GM12891 (cell line): ENCODE data around the gene DIRAS1.
A peak's percentile ranks its signal among the peaks of the same experiment; 100 is the strongest.

Experiments used
- DNase-seq: peaks from one replicate; pipeline ENCODE4 v3.0.0; 2011; ENCODE audit warnings: low spot score; ENCODE audit not compliant: insufficient read length
- FAIRE-seq: peaks from 2 replicates; lab custom pipeline; 2011; peaks lifted over from hg19 to GRCh38; lab: Jason Lieb, UNC
- PAX5 ChIP-seq: IDR thresholded peaks from 2 replicates; pipeline ENCODE4 v1.6.1; 2011; ENCODE audit warnings: low read length, moderate library complexity, mild to moderate bottlenecking; ENCODE audit not compliant: insufficient read depth, severe bottlenecking
- POLR2A ChIP-seq: IDR thresholded peaks from 2 replicates; pipeline ENCODE4 v1.6.1; 2011; ENCODE audit warnings: low read depth, low read length, control low read depth
- POLR2AphosphoS5 ChIP-seq: IDR thresholded peaks from 2 replicates; pipeline ENCODE4 v1.6.1; 2011; ENCODE audit warnings: low read depth, low read length, control low read depth
- POU2F2 ChIP-seq: IDR thresholded peaks from 2 replicates; pipeline ENCODE4 v1.6.1; 2011; ENCODE audit warnings: low read depth, mild to moderate bottlenecking, control low read depth, low read length, moderate library complexity
- SPI1 ChIP-seq: IDR thresholded peaks from 2 replicates; pipeline ENCODE4 v1.6.1; 2011; ENCODE audit warnings: low read depth, low read length, control low read depth
- TAF1 ChIP-seq: IDR thresholded peaks from 2 replicates; pipeline ENCODE4 v1.6.1; 2011; ENCODE audit warnings: low read depth, low read length, control low read depth

Gene DIRAS1

DNA sequence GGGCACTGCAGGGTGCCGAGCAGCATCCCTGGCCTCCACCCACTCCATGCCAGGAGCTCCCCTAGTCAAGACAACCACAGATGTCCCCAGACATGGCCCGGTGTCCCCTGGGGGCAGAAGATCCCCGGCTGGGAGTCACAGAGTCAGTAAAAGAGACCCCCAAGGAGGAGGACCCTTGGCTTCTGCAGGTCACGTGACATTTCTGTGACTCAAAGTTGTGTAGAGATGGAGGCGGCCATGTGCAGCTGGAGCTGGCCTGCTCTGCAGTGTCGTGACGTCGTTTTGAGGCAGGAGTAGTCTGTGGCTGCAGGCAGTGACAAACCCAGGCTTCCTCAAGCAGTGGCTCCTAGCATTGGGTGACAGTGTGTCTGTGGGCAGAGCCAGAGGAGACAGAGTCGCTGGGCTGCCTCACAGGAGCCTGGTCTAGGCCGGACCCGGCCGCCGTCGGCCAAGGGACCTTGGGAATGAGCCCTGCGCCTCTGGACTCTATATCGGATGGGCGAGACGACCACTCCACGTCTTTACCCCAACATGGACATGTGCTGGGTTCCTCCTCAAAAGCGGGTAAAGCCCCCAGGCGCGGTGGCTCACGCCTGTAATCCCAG, 7.7 kb upstream of the DIRAS1 start:
- TF ChIP-seq TAF1 (no peak), POU2F2 (no peak), PAX5 (no peak), POLR2AphosphoS5 (no peak), SPI1 (no peak), POLR2A (no peak)
- DNase-seq, result no peak
- no peak for FAIRE-seq

GRCh38 chr19:2727640-2727944, 6.4 kb upstream of the DIRAS1 start:
- no peak for DNase-seq
- no peak for TF ChIP-seq POLR2AphosphoS5
- TF ChIP-seq PAX5, result no peak
- TF ChIP-seq TAF1, result no peak
- TF ChIP-seq SPI1, result no peak
- no peak for TF ChIP-seq POLR2A
- no peak for TF ChIP-seq POU2F2
- no peak for FAIRE-seq

DNA sequence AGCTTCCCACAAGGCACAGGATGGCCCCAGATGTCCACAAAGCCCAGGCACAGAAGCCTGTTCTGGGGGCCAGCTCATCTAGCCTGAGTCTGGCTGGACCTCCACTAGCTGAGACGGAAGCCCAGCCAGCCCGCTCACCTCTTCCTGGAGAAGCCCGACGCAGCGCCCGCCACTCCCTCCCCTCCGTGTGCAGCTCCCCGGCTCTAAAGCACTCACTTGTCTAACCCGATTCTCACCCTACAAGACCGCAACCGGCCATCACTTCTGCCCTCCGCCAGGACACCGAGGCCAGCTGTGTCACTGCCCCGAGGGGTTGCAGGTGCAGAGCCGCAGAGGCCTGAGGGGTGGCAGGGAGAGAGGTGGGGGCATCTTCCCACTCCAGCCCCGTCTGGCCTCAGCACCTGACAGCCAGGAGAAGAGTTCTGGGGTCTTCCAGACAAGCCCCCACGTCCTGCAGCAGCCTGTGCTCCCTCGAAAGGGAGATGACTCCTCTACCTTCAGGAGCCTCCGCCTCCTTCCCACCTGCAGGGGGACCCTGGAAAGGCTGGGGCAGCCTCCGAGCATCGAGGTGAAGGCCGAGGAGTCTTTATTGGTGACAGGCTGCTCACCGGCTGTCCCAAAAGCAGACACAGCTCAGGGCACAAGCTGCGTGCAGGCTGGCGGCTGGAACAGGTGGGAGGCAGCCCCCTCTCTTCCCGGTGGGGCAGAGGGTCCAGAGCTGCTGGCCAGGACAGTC, 5.9 kb upstream of the DIRAS1 start:
- no peak for TF ChIP-seq PAX5
- TF ChIP-seq POU2F2, result no peak
- no peak for TF ChIP-seq SPI1
- TF ChIP-seq POLR2A, result no peak
- TF ChIP-seq POLR2AphosphoS5, result no peak
- TF ChIP-seq TAF1, result no peak
- FAIRE-seq (peak; percentile 9), DNase-seq (no peak)

DNA sequence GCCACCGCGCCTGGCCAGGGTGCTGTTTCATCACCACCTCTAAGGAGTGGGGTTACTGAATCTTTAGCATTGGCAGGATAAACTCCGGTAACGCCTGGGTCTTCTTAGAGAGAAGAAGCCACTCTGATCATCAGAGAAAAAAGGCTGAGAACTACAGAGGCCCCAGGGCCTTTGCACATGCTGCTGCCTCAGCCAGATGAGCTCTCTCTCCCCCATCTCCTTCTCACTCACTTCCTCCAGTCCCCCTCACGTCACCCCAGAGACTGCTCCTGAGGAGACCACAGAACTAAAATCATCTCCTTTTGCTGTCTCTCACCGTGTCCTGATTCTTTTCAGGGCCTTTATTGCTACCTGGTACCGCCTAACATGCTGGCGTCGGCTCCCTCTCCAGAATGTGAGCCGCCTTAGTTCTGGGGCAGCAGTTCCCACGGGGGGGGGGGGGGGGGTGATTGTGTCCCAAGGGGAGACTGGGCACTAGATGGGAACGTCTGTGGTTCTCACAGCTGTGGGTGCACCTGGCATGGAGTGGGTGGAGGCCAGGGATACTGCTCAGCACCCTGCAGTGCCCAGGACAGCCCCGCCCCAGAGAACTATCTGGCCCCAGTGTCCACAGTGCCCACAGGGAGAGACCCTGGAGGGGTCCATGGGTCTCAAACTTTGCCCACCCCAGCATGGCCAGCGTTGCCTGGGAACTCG, 5.1 kb upstream of the DIRAS1 start:
- FAIRE-seq (no peak), DNase-seq (no peak)
- no peak for TF ChIP-seq SPI1
- TF ChIP-seq PAX5, result no peak
- no peak for TF ChIP-seq POLR2A
- TF ChIP-seq POLR2AphosphoS5, result no peak
- TF ChIP-seq POU2F2, result no peak
- TF ChIP-seq TAF1, result no peak

DNA sequence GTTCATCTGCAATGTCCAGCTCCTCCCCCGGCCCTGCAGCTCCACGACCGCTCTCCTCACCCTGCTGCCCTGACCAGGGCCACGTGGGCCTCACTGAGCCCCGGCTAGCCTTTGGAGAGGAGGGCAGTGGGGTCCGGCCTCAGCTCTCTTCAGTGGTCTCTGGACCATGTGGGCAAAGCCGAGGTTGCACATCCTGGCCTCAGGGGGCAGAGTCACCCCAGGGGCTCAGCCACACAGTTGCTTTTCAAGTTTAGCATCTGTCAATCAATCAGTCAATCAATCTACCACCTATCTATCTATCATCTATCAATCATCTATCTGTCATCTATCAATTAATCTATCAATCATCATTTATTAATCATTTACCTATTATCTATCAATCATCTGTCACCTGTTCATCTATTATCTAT, 3.0 kb upstream of the DIRAS1 start:
- TF ChIP-seq POLR2A (no peak), TAF1 (no peak), SPI1 (no peak), POU2F2 (no peak), POLR2AphosphoS5 (no peak), PAX5 (no peak)
- DNase-seq (no peak), FAIRE-seq (no peak)

DNA sequence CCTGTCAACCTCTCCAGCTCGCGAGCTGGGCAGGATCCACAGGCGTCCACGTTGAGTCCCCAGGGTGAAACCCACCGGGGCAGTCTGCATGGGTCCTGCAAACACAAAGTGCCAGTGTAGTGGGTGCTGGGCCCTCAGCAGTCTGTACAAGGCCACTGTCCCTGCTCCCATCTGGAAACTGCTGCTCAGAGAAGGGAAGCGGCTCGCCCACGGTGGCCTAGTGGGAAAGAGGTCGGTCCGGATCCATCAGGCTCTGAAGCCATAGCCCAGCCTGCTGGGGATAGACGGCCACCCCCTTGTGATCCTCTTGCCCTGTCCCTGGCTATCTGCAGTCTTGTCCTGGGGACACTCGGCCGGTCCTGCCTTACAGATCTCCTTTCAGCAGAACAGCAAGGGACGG, 2.6 kb upstream of the DIRAS1 start:
- FAIRE-seq (no peak), DNase-seq (no peak)
- TF ChIP-seq POU2F2, result no peak
- TF ChIP-seq TAF1, result no peak
- no peak for TF ChIP-seq SPI1
- TF ChIP-seq PAX5, result no peak
- no peak for TF ChIP-seq POLR2AphosphoS5
- TF ChIP-seq POLR2A, result no peak

DNA sequence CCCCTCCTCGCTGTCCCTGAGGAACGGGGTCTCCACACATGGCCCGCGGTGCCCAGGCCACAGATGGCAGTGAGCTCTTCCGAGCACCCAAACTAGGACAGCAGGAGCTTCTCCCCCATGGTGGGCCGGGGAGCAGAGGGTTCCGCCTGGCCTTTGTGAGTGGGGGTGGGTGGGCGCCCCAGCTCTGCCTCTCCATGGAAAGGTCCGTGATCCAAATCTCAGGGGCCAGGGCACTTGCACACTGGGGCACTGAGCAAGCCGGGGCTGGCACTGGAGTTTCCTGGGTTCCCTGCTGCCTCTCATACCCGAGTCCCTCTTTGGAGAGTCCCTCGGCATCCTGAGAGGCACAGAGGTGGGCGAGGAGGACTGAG, 2.2 kb upstream of the DIRAS1 start:
- DNase-seq, result no peak
- TF ChIP-seq PAX5 (no peak), SPI1 (no peak), POLR2AphosphoS5 (no peak), POLR2A (no peak), TAF1 (no peak), POU2F2 (no peak)
- no peak for FAIRE-seq

DNA sequence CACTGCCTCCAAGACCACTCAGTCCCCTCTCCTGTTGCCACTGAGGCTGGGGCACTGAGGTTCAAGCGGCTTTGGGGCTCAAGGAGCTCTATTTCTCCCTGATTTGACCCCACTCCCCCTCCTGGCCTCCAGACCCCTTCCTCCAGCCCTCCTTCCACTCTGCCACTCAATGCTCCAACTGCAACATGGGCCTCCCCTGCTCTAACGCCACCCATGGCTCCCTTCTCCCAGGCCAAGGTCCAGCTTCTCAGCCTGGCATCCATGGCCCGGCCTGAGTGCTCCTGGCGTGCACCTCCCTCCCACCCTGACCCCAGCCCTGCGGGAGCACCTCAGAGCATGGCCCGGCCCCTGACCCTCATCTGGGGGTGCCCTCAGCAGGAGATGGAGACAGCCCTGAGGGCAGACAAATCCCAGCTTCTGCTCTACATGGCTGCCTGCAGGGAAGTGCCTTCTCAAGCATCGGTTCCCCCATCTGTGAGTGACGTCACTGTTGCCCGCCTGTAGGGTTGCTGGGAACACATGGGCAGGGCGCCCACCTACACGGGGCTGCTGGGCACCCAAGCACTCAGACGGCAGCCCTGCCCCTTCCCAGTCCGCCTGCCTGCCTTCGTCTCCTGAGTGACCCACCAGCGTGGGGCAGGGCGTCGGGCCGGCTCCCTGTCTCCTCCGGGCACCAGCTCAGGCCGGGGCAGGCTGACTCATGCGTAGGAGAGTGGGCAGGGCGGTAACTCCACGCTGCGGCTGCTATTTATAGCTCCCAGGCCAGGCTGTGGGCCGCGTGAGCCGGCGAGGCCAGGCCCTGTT, 1.6 kb upstream of the DIRAS1 start:
- FAIRE-seq (no peak), DNase-seq (no peak)

More for the DNA sequence above, 1.6 kb upstream of the DIRAS1 start:
- TF ChIP-seq POU2F2 (no peak), POLR2AphosphoS5 (no peak), SPI1 (no peak), PAX5 (no peak), TAF1 (no peak), POLR2A (no peak)
